ENCODE results near the gene DOLPP1. TPM values are rescaled to one million over a fixed set of nuclear protein-coding genes. Genes with fewer than 3 reads are reported as not detected.
A peak's percentile ranks its signal among the peaks of the same experiment; 100 is the strongest.

The DOLPP1 gene
- total and polyA plus RNA-seq, 2 of the 13 experiments (the other 11 are each of a cell fraction or from before 2014, with no cell fraction given) = 21.0 to 34.1 TPM

DNA sequence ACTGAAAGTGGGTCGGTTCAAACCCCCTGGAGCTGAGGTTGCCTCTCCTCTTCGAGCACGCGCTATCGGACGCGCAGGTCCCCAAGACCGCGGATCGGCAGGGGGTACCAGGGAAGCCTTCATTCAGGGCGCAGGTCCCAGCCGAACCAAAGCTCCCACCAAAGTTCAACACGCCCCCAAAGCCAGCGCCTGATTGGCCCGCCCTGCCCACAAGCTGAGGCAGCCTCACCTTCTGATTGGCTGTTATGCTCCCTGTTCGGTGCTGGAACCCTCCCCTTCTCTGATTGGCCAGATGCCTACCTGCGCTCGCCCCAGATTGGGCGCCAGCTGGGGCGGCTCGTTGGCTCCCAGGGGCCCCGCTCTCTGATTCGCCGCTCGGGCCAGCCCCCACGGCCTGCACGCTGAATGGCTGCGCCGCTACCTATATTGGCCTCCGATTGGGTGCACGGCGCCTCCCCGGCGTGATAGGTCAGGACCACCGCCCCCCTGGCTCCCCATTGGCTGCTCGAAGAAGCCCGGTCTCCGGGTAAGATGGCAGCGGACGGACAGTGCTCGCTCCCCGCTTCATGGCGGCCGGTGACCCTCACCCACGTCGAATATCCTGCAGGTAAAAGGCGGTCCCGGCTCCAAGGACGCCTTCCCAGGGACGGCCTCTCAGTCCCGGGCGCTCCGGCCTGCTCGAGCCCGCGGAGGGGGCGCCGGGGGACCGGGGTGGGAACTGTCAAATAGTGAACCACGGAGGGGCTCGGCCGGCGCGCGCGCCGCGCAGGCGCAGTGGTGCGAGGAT, at the start of gene DOLPP1 (continued):
- TF ChIP-seq, protein P1, sequence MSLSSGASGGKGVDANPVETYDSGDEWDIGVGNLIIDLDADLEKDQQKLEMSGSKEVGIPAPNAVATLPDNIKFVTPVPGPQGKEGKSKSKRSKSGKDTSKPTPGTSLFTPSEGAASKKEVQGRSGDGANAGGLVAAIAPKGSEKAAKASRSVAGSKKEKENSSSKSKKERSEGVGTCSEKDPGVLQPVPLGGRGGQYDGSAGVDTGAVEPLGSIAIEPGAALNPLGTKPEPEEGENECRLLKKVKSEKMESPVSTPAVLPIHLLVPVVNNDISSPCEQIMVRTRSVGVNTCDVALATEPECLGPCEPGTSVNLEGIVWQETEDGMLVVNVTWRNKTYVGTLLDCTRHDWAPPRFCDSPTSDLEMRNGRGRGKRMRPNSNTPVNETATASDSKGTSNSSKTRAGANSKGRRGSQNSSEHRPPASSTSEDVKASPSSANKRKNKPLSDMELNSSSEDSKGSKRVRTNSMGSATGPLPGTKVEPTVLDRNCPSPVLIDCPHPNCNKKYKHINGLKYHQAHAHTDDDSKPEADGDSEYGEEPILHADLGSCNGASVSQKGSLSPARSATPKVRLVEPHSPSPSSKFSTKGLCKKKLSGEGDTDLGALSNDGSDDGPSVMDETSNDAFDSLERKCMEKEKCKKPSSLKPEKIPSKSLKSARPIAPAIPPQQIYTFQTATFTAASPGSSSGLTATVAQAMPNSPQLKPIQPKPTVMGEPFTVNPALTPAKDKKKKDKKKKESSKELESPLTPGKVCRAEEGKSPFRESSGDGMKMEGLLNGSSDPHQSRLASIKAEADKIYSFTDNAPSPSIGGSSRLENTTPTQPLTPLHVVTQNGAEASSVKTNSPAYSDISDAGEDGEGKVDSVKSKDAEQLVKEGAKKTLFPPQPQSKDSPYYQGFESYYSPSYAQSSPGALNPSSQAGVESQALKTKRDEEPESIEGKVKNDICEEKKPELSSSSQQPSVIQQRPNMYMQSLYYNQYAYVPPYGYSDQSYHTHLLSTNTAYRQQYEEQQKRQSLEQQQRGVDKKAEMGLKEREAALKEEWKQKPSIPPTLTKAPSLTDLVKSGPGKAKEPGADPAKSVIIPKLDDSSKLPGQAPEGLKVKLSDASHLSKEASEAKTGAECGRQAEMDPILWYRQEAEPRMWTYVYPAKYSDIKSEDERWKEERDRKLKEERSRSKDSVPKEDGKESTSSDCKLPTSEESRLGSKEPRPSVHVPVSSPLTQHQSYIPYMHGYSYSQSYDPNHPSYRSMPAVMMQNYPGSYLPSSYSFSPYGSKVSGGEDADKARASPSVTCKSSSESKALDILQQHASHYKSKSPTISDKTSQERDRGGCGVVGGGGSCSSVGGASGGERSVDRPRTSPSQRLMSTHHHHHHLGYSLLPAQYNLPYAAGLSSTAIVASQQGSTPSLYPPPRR (CRISPR knock-in tag; IDR thresholded peaks at IDR 0.05; ENCODE audit: borderline replicate concordance) = no peak
- TF ChIP-seq RARG (CRISPR knock-in tag; IDR thresholded peaks at IDR 0.05; ENCODE audit: low read depth) (no peak), ZBTB20 (CRISPR knock-in tag; IDR thresholded peaks at IDR 0.05; ENCODE audit: borderline replicate concordance, low read depth) (no peak), ZSCAN21 (CRISPR knock-in tag; IDR thresholded peaks at IDR 0.05; ENCODE audit: borderline replicate concordance) (no peak), HIVEP1 (CRISPR knock-in tag; IDR thresholded peaks at IDR 0.05) (no peak), ZNF235 (CRISPR knock-in tag; IDR thresholded peaks at IDR 0.05; ENCODE audit: borderline replicate concordance) (no peak), WIZ (CRISPR knock-in tag; IDR thresholded peaks at IDR 0.05) (no peak), KDM5B (CRISPR knock-in tag; IDR thresholded peaks at IDR 0.05; ENCODE audit: borderline replicate concordance) (no peak; the same call in 1 of the 2 replicates), MAFG (CRISPR knock-in tag; IDR thresholded peaks at IDR 0.05) (no peak), RAD21 (CRISPR knock-in tag; IDR thresholded peaks at IDR 0.05) (0 out of 2 replicates have a peak, but pooled peaks have one; percentile 30), TCF7 (IDR thresholded peaks at IDR 0.05; ENCODE audit: low read depth) (no peak), ZBTB7B (CRISPR knock-in tag; IDR thresholded peaks at IDR 0.05) (peak; percentile 28; the same call in 1 of the 2 replicates), ZNF256 (CRISPR knock-in tag; conservative IDR thresholded peaks at IDR 0.05) (no peak), FOXP1 (IDR thresholded peaks at IDR 0.05) (no peak), FOXP1 (CRISPR knock-in tag; IDR thresholded peaks at IDR 0.05) (no peak), ZZZ3 (CRISPR knock-in tag; IDR thresholded peaks at IDR 0.05; ENCODE audit: borderline replicate concordance) (no peak), RFX1 (IDR thresholded peaks at IDR 0.05) (no peak), ZSCAN20 (CRISPR knock-in tag; IDR thresholded peaks at IDR 0.05; ENCODE audit: borderline replicate concordance) (no peak)
- TF ChIP-seq, protein P2, sequence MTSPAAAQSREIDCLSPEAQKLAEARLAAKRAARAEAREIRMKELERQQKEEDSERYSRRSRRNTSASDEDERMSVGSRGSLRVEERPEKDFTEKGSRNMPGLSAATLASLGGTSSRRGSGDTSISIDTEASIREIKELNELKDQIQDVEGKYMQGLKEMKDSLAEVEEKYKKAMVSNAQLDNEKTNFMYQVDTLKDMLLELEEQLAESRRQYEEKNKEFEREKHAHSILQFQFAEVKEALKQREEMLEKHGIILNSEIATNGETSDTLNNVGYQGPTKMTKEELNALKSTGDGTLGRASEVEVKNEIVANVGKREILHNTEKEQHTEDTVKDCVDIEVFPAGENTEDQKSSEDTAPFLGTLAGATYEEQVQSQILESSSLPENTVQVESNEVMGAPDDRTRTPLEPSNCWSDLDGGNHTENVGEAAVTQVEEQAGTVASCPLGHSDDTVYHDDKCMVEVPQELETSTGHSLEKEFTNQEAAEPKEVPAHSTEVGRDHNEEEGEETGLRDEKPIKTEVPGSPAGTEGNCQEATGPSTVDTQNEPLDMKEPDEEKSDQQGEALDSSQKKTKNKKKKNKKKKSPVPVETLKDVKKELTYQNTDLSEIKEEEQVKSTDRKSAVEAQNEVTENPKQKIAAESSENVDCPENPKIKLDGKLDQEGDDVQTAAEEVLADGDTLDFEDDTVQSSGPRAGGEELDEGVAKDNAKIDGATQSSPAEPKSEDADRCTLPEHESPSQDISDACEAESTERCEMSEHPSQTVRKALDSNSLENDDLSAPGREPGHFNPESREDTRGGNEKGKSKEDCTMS (CRISPR knock-in tag; conservative IDR thresholded peaks at IDR 0.05) = no peak
- TF ChIP-seq, protein P3, sequence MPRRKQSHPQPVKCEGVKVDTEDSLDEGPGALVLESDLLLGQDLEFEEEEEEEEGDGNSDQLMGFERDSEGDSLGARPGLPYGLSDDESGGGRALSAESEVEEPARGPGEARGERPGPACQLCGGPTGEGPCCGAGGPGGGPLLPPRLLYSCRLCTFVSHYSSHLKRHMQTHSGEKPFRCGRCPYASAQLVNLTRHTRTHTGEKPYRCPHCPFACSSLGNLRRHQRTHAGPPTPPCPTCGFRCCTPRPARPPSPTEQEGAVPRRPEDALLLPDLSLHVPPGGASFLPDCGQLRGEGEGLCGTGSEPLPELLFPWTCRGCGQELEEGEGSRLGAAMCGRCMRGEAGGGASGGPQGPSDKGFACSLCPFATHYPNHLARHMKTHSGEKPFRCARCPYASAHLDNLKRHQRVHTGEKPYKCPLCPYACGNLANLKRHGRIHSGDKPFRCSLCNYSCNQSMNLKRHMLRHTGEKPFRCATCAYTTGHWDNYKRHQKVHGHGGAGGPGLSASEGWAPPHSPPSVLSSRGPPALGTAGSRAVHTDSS (CRISPR knock-in tag; conservative IDR thresholded peaks at IDR 0.05) = no peak

Measured in HepG2 (cell line).